ENCODE data around the gene APOL5. TPM values are rescaled to one million over a fixed set of nuclear protein-coding genes. Genes with fewer than 3 reads are reported as not detected.

APOL5 gene
- total RNA-seq, 1 experiment from 2014 or later, result not detected

- DNase-seq, result no peak
- intact Hi-C loops (cut with micrococcal nuclease), result no loop called here
- H3K36me3 ChIP-seq (ENCODE audit: low read depth, low read length), result peaks cover 5% of the 10 kb centered on the region; the same call in 1 of the 2 replicates
- POLR2A ChIA-PET (ENCODE audit: unreplicated experiment), result no interaction called here
- no TSS peak for BruUV-seq (replicated peaks)
- H4K20me1 ChIP-seq (ENCODE audit: low read length), result no peaks in the 10 kb centered on the region
- no peak overlapping the region for H3K9ac ChIP-seq (ENCODE audit: low read length)
- no peak overlapping the region for H3K4me3 ChIP-seq (ENCODE audit: low read length)
- no peaks in the 10 kb centered on the region for H3K9me3 ChIP-seq (ENCODE audit: low read length)
- no peaks in the 10 kb centered on the region for H3K9me2 ChIP-seq (replicated peaks; ENCODE audit: low read length)
- no peaks in the 10 kb centered on the region for H3F3A ChIP-seq (ENCODE audit: low read length, unreplicated experiment)
- no peaks in the 10 kb centered on the region for H3K27me3 ChIP-seq (ENCODE audit: low read length)
- ATAC-seq, result no peak
- H3K27ac ChIP-seq (ENCODE audit: low read length), result no peak overlapping the region
- H2AFZ ChIP-seq (ENCODE audit: low read length), result no peak overlapping the region
- H3K4me1 ChIP-seq (ENCODE audit: insufficient read depth, low read length), result peaks cover 25% of the 10 kb centered on the region
- H3K79me2 ChIP-seq (ENCODE audit: low read length), result peaks cover 30% of the 10 kb centered on the region
- CTCF ChIA-PET, result no interaction called here
- TF ChIP-seq CTCF (conservative IDR thresholded peaks at IDR 0.05; ENCODE audit: low read depth, low read length) (no peak), EZH2phosphoT487 (IDR thresholded peaks at IDR 0.05; ENCODE audit: borderline replicate concordance, low read length) (no peak), EZH2 (IDR thresholded peaks at IDR 0.05; ENCODE audit: low read length, unreplicated experiment) (no peak)
- H3K4me2 ChIP-seq (ENCODE audit: low read length), result no peak overlapping the region
These were observed 57.7 kb downstream of the APOL5 start for GRCh38 chr22:35775339-35775738.

GRCh38 chr22:35777335-35777975 is 59.8 kb downstream of the APOL5 start:
- H3K4me3 ChIP-seq (ENCODE audit: low read length), result peak overlapping the region; percentile 31; the same call in 1 of the 2 replicates
- H3K9me3 ChIP-seq (ENCODE audit: low read length), result no peaks in the 10 kb centered on the region
- no peak for TF ChIP-seq CTCF (conservative IDR thresholded peaks at IDR 0.05; ENCODE audit: low read depth, low read length)
- no peak for TF ChIP-seq EZH2phosphoT487 (IDR thresholded peaks at IDR 0.05; ENCODE audit: borderline replicate concordance, low read length)
- TF ChIP-seq EZH2 (IDR thresholded peaks at IDR 0.05; ENCODE audit: low read length, unreplicated experiment), result no peak
- H3K79me2 ChIP-seq (ENCODE audit: low read length), result peaks cover 45% of the 10 kb centered on the region
- no peaks in the 10 kb centered on the region for H3K27me3 ChIP-seq (ENCODE audit: low read length)
- intact Hi-C loops (cut with micrococcal nuclease), result loop anchor here (2.0 kb wide), 1 partner anchor 59 kb away; no protein-coding TSS in a partner anchor
- no peak overlapping the region for H2AFZ ChIP-seq (ENCODE audit: low read length)
- H3K9me2 ChIP-seq (replicated peaks; ENCODE audit: low read length), result no peaks in the 10 kb centered on the region
- H3K36me3 ChIP-seq (ENCODE audit: low read depth, low read length), result peaks cover 12% of the 10 kb centered on the region
- peaks cover 25% of the 10 kb centered on the region for H3K4me1 ChIP-seq (ENCODE audit: insufficient read depth, low read length)
- H3K4me2 ChIP-seq (ENCODE audit: low read length), result peak overlapping the region; percentile 77
- peak overlapping the region; percentile 70 for H3K27ac ChIP-seq (ENCODE audit: low read length)
- ChIA-PET CTCF (interaction anchor here (0.6 to 0.7 kb wide), 2 partner anchors 51 to 63 kb away, joined by 3 read pairs; no protein-coding TSS in a partner anchor), POLR2A (ENCODE audit: unreplicated experiment) (interaction anchor here (0.6 kb wide), 1 partner anchor 21 kb away, joined by 3 read pairs; no protein-coding TSS in a partner anchor)
- ATAC-seq (peak; percentile 94), DNase-seq (peak; percentile 71)
- H4K20me1 ChIP-seq (ENCODE audit: low read length), result no peaks in the 10 kb centered on the region
- no peaks in the 10 kb centered on the region for H3F3A ChIP-seq (ENCODE audit: low read length, unreplicated experiment)
- peak overlapping the region; percentile 7; the same call in 1 of the 2 replicates for H3K9ac ChIP-seq (ENCODE audit: low read length)
- no TSS peak for BruUV-seq (replicated peaks)

Other genes with a start within 250 kb of the APOL5 start
- gene RASD2, start 177.0 kb upstream of the APOL5 start, total RNA-seq (2014; rRNA removed), result 0.07 and 0.46 TPM in 2 replicates
- gene MB, start 100.5 kb upstream of the APOL5 start, total RNA-seq (2014; rRNA removed), result 14.6 and 21.6 TPM in 2 replicates
- gene APOL6, start 69.4 kb upstream of the APOL5 start, total RNA-seq (2014; rRNA removed), result 6.7 and 8.2 TPM in 2 replicates

All from PC-3 (cell line).